Tracheal epithelial cell (primary cell): ENCODE data around the gene C17orf113. TPM values are rescaled to one million over a fixed set of nuclear protein-coding genes. Genes with fewer than 3 reads are reported as not detected.

Experiments
- total RNA-seq: library from RNA; depleted of rRNA; stranded (reverse); fragments of >200 nt; gene quantifications from 2 replicates; pipeline ENCODE4 v1.2.1, GENCODE V29; 2014

Gene C17orf113
- 0.48 and 0.64 TPM in 2 replicates for total RNA-seq

GRCh38 chr17:42050393-42051012 lies at the start of gene C17orf113:
TSS of gene C17orf113 (minus strand) at chr17:42050601. CDS start at chr17:42043376, 7,225 bp downstream.

GRCh38 chr17:42097691-42098631 lies 47.6 kb upstream of the C17orf113 start, which contains the start of gene ZNF385C:
TSS of gene ZNF385C (minus strand) at chr17:42098473. CDS start at chr17:42063056, 35,417 bp downstream.

GRCh38 chr17:42019509-42020404 lies 30.6 kb downstream of the C17orf113 start, which contains the start of gene NKIRAS2:
TSS of gene NKIRAS2 (plus strand) at chr17:42020090. CDS start at chr17:42021578, 1,488 bp downstream.

GRCh38 chr17:42016941-42017865 lies 33.2 kb downstream of the C17orf113 start, which contains the start of gene DNAJC7:
TSS of gene DNAJC7 (minus strand) at chr17:42017439. CDS start at chr17:42017416, 23 bp downstream.

Other genes starting within 250 kb of the C17orf113 start
- gene P3H4, start 238.7 kb downstream of the C17orf113 start, total RNA-seq = 49.9 and 62.7 TPM in 2 replicates
- 92.1 and 146 TPM in 2 replicates for gene FKBP10, start 237.6 kb downstream of the C17orf113 start, total RNA-seq
- 51.8 and 82.3 TPM in 2 replicates for gene NT5C3B, start 214.4 kb downstream of the C17orf113 start, total RNA-seq
- not detected in 2 replicates for gene KLHL10, start 212.8 kb downstream of the C17orf113 start, total RNA-seq
- 30.6 and 40.3 TPM in 2 replicates for gene KLHL11, start 185.2 kb downstream of the C17orf113 start, total RNA-seq
- gene ACLY, start 131.7 kb downstream of the C17orf113 start, total RNA-seq = 106 and 230 TPM in 2 replicates
- 0.72 TPM in 1 of 2 replicates, not detected in the other for gene ODAD4, start 120.0 kb downstream of the C17orf113 start, total RNA-seq
- 22.0 and 36.4 TPM in 2 replicates for gene CNP, start 83.8 kb downstream of the C17orf113 start, total RNA-seq
- 41.1 and 48.0 TPM in 2 replicates for gene DNAJC7, start 33.2 kb downstream of the C17orf113 start, total RNA-seq
- gene NKIRAS2, start 30.5 kb downstream of the C17orf113 start, total RNA-seq = 17.9 and 23.4 TPM in 2 replicates
- under 0.01 TPM in 1 of 2 replicates, not detected in the other for gene ZNF385C, start 47.9 kb upstream of the C17orf113 start, total RNA-seq
- 6.0 and 10.8 TPM in 2 replicates for gene DHX58, start 62.1 kb upstream of the C17orf113 start, total RNA-seq
- gene KAT2A, start 70.8 kb upstream of the C17orf113 start, total RNA-seq = 10.9 and 12.5 TPM in 2 replicates
- not detected in 2 replicates for gene HSPB9, start 72.2 kb upstream of the C17orf113 start, total RNA-seq
- 48.2 and 67.5 TPM in 2 replicates for gene RAB5C, start 104.4 kb upstream of the C17orf113 start, total RNA-seq
- gene KCNH4, start 130.5 kb upstream of the C17orf113 start, total RNA-seq = 0.21 TPM in 1 of 2 replicates, not detected in the other
- not detected in 2 replicates for gene HCRT, start 134.9 kb upstream of the C17orf113 start, total RNA-seq
- 11.3 and 12.8 TPM in 2 replicates for gene GHDC, start 143.9 kb upstream of the C17orf113 start, total RNA-seq
- gene STAT5B, start 225.8 kb upstream of the C17orf113 start, total RNA-seq = 15.4 and 17.7 TPM in 2 replicates
- 1.3 and 17.4 TPM in 2 replicates for gene STAT5A, start 237.9 kb upstream of the C17orf113 start, total RNA-seq